NOMO-1 (cell line): Measurements from ENCODE around the gene ARHGEF26.
A peak's percentile ranks its signal among the peaks of the same experiment; 100 is the strongest.

Experiments used
- DNase-seq, 2 experiments: peaks; one replicate each; lab custom pipeline; 2025; ENCODE audit not compliant: unreplicated experiment in 2 of 2; lab: John Stamatoyannopoulos, UW

ARHGEF26 gene

DNA sequence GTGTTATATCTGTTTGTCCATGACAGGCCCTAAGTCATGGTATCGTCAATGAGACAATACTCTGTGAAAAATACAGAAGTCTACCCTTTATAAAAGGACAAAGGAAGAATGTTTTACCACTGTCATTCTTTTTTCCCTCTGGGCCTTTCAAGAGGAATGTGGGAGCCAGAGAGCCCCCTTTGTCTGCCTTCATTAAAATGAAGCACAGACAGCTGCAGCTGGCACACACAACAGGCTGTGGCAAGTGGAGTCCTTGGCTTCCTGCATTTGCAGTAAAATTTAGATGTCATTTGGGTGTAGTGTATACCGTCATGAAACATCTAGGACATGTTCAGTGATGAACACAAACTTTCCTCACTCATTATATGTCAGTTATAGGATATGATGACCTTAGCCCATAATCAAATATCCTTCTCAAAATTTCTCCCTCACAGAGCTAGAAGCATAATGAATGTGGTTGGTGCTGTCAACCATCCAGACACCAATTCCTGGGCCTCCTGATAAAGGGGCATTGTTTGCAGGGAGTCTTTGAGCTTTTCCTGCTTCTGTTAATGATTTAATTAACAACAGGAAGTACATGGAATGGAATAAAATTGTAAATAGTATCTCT lies 126.7 kb downstream of the ARHGEF26 start:
- no peak for DNase-seq

DNA sequence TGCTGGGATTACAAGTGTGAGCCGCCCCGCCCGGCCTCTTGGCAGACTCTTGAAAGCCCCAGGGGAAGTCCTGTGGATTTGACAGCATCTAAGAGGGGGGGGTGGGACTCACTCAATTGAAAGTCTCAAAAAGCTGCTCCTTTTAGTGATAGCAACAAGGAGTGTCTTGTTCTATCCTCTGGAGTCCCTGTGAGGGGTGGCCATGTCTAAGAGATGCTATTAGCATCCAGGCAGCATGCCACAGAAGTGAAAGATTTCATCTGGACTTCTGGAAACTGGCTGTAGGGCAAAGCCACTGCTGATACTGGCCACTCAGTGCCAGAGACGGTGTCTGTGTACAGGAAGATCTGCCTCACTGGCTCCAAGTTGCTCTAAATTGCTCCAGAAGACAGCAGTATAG lies 129.1 kb downstream of the ARHGEF26 start:
- no peak for DNase-seq

DNA sequence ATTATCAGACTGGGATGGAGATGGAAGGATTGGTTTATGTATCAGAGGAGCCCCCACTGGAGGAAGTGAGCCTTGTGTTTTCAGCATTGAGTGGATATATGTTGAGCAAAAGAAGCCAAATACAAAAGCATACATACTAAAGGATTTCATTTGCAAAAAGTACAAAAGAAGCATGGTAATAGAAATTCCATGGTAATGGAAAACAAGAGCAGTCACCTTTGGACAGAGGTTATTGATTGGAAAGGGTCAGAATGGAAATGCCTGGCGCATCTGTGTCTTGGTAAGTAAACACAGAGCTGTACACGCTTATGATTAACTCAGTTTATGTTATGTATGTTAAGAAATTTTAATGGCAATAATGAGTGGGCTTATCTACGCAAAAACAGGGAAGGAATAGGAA lies 130.4 kb downstream of the ARHGEF26 start:
- DNase-seq = no peak

DNA sequence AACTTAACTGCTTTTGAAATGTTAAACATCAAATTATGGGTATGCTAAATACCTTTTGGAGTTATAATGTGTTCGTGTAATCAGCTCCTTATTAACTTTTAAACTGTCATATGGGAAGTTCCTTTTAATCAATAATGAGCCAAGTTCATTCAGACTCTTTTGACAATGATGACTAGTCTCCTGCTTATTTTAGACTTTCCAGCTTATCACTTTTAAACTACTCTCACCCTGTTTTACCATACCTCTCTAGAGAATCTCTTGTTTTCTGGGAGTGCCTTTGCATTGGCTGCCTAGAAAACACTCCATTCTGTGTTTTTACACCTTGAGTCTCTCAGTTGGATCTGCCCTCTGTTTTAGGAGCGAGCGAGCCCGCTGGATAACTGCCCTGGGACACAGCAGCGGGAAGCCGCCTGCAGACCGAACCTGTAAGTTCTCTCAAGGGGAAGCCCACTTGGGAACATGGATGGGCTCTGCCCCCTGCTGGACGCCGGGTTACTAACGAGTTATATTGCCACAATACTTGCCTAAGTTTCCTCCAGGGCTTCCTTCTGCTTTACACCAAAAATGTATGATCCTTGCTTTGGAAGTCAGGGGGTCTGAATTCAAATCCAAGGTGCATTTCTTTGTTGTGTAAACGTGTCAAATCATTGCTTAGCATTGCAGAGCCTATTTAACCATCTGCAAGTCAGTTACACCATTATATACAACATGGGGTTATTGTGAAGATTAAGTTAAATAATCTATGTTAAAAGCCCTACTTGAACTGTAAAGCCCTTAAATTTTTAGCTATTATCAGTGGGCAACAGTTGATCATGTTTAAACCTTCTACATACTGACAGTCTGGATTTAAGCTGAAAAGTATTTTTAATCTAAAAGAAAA lies 131.8 kb downstream of the ARHGEF26 start:
- DNase-seq = peak; percentile 41 to 60

DNA sequence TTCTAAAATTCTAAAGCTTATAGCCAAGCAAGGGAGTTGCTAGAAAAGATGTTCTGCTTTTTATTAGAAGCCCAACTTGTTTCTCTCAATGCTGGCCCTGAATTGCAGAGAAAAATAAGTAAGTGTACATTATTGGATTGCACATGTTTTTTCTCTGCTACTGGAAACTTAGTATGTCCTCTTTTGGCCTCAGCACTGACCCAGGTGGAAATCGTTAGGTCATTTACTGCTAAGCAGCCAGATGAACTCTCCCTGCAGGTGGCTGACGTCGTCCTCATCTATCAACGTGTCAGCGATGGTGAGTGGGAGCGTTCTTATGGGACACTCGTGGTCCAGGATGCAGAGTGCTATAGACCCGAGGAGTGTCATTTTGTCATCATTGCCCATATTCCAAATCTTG lies 133.3 kb downstream of the ARHGEF26 start:
- DNase-seq = no peak

DNA sequence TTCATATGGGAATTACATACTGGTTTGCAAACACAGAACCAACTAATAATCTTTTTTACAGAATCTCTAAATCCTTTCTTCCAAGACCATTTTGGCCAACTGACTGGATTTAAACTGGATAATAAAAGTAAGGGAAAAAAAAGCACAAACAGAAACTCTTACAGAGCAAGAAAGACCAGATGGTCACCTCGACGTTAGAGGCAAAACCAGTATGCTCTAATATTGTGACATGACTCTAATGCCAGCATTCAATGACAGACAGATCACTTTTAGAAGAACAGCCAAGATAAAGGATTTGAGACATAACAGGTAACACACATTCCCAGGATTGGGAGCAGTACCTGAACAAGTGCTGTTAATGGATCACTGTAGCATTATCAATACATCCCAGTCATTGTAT lies 152.2 kb downstream of the ARHGEF26 start:
- no peak for DNase-seq

DNA sequence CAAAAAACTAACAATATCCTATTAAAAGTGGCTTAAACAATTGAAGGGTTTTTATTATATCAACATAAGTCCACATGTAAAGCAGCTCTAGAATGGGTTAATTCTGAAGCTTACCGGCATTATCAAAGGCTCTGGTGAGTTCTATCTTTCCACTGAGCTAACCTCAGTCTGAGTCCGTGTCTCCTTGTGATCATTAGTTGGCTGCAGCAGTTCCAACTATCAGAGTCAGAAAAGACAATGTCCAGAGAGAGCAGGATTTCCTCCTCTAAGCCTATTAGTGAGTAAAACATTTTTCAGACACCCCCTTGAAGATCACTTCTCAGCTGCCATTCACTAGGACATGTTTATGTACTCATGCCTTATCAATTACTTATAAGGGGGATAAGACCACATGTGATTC lies 153.2 kb downstream of the ARHGEF26 start:
- DNase-seq = no peak

DNA sequence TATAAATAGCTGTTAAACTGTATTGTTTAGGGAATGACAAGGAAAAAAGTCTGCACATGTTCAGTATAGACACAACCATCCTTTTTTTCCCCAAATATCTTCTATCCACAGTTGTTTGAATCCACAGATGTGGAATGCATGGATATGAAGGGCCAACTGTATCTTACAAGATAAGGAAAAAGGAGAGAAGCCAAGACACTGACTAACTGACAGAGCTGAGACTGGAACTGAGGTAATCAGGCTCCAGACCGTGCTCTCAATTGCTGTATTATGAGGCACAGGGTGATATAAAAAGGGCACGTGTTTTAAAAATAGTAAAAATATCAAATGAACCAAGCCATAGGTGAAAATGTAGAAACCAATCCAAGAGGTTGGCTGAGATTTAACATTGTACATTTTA lies 154.1 kb downstream of the ARHGEF26 start:
- no peak for DNase-seq

DNA sequence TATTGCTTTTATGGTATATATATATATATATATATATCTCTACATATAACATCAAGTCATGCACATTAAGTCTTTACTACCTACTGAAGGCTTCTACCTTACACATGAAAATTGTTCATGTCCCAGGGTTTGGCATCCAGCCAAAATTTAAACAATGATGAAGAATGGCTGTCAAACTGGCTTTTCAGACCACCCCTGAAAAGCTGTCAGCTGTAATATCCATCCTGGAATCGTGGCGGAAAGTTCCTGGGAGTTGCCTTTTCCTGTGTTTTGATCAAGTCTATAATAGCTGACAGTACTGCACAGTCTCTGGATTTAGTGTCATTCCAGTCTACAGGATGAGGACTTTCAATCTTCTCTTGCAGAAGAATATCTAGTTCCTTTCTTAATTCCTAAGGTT lies 154.8 kb downstream of the ARHGEF26 start:
- no peak for DNase-seq

DNA sequence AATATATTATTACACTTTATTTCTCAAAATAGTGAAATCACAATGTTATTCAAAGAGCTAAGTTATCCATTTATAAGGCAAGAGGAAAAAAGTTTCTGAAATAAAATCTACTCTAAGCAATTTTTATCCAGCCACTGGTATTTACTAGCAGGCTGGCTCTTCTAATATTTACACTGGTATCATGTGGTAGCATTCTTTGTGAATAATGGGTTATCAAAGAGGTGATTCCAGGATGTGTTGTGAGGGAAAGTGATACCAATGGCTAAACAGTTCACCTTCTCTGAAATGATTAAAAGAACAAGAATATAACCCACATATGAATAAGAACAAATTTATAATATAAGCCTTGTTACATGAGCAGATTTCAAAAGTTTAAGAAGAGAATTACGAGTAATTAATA lies 159.0 kb downstream of the ARHGEF26 start:
- no peak for DNase-seq

DNA sequence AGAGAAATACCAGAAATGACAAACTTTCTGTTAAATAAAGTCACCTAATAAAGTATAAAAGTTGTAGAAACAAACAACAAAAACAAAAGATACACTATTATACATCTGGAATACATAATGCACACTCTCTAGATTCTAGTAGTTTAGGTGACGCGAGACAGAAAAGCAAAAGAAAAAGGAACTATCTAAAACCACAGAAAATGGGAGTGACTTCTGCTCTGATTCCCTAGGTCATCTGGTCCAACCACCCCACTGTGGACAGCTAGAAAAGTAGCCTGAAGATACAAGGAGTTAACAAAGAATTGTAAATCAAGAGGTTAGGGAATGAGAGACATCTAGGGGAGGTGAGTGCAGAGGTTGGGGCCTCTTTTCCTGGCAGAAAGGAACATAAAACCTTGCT lies 164.0 kb downstream of the ARHGEF26 start:
- peak; percentile 10 to 70 for DNase-seq

DNA sequence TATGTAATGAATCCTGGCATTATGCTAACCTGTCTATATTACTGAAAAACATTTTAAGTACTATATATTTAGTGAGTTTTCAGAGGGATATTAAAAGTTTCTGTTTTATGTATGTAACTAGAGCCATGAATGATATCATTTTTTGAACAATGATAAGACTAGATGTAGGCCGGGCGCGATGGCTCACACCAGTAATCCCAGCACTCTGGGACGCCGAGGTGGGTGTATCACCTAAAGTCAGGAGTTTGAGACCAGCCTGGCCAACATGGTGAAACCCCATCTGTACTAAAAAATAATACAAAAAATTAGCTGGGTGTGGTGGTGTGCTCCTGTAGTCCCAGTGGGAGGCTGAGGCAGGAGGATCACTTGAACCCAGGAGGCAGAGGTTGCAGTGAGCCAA lies 169.0 kb downstream of the ARHGEF26 start:
- DNase-seq = no peak

DNA sequence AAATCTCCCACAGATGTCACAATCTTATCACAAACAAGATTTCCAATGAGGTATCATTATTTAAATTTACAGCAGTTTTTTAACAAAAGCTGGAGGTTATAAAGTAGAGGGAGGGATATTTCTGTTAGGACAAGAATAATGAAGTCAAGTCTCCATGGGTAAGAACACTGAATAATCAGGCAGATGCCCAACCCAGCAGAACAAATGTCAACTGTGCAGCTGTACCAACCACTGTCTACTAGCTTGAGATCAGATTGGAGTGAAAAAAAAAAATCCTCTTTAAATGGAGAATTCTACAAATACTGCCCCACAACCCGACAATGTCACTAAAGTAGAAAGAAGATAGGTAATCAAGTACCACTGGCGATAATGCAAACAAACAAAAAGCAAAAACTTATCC lies 172.8 kb downstream of the ARHGEF26 start:
- DNase-seq = no peak

DNA sequence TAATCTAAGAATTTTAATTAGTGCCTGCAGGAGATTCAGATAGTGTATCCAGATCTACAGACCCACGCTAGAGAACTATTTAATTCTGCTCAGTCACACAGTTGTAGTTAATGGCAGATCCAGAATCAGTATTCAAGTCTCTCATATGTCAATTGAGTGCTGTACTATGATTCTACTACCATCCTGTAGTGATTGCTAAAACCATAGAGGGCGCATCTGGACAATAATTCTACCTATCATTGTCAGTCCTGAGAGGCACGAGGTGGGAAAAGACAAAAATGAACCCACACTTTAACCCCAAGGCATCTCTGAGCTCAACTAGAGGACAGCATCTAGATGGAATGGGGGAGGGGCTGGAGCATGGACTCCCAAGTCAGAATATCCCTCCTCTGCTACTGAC lies 180.4 kb downstream of the ARHGEF26 start:
- no peak for DNase-seq

DNA sequence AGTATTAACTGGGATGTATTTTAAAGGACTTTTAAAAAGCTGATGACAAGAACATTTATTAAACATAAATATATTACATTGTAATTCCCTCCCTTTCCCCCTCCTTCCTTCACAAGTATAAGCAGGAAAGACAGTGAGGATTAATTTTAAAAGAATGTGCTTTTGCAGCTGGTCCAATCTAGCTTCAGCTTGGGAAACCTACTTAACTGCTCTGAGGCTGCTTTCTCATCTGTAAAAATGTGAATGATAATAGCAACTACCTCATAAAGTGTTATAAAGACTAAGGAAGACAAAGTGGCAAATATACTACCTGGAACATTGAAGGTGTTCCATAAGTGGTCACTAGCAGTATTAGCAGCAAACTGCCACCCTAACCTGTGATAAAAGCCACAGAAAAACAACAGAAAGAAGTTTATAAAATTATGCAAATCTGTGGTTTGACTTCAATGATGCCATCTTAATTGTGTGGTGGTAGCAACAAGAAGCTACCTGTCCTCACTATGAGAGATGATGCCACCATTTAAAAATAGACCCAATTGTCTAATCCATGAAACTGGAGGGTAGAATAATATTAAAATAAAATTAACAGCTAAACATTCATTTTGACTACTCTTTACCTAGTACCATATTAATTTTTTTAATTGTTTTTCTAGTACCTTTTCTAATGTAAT lies 183.1 kb downstream of the ARHGEF26 start:
- no peak for DNase-seq

DNA sequence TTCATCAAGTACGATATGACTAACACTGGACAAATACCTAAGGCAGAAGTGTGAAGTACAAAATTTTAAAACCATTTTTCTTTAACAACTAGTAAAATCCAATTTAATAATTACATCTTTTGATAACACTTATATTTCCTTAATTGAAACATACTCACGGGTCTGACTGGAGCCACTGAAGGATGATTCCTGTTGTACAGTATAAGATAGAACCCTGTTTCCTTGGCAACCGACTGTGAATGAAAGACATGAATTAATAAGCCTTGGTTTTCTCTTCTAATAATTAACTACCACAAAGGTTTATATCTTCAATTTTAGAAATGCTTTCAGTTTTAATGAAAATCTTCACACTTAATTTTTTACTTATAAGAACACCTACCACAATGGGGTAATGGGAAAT lies 183.7 kb downstream of the ARHGEF26 start:
- DNase-seq = no peak

DNA sequence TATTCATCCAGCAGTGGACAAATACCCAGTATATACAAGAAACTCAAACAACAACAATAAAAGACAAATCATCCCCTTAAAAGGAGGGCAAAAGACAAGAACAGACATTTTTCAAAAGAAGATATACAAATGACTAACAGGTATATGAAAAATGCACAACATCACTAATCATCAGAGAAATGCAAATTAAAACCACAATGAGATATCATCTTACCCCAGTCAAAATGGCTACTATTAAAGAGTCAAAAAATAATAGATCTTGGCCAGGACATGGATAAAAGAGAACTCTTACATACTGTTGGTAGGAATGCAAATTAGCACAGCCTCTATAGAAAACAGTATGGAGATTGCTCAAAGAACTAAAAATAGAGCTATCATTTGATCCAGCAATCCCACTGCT lies 186.2 kb downstream of the ARHGEF26 start:
- DNase-seq = no peak
